ENCODE measurements around the gene MBD3L2B.
"Not testable (repeated sequence)": the region's sequence is repeated elsewhere in the genome, so short reads cannot be mapped to it uniquely, and the experiment has no call there.

The MBD3L2B gene

DNA sequence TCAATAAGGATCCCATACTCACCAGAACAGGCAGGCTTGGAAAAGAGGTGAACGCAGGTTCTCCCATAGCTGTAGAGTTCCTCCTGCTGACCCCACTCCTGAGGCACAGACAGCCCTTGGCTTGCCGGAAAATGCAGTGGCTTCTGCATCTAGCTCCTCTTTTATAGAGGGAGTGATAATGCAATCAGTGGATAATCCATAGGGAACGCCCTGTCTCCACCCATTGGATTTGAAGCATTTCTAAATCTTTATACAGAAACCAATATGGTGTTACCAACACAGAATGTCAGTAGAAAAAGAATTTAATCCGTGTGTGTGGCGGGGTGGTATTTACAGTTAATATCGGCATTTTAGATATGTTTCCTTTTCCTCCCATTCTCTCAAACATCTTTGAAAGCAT, at the start of gene MBD3L2B:
Gene MBD3L2B (minus strand): TSS at position 101 of the 400 bp plus-strand sequence. CDS start 34 bp downstream, at position 67.
- not testable (repeated sequence) for DNase-seq

DNA sequence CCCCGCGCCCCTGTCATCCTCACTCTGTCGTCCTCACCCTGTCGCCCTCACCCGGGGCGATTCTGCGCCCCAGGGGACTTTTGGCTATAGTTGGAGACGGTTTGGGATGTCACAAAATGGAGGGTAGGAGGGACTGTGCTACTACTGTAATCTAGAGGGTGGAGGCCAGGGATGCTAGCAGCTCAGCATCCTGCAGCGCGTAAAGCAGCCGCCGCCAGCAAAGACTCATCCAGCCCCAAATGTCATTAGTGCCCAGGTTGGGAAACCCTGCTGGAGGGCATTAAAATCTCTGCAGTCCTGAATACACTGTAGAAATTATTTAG, 48.6 kb upstream of the MBD3L2B start:
- DNase-seq, result no peak

DNA sequence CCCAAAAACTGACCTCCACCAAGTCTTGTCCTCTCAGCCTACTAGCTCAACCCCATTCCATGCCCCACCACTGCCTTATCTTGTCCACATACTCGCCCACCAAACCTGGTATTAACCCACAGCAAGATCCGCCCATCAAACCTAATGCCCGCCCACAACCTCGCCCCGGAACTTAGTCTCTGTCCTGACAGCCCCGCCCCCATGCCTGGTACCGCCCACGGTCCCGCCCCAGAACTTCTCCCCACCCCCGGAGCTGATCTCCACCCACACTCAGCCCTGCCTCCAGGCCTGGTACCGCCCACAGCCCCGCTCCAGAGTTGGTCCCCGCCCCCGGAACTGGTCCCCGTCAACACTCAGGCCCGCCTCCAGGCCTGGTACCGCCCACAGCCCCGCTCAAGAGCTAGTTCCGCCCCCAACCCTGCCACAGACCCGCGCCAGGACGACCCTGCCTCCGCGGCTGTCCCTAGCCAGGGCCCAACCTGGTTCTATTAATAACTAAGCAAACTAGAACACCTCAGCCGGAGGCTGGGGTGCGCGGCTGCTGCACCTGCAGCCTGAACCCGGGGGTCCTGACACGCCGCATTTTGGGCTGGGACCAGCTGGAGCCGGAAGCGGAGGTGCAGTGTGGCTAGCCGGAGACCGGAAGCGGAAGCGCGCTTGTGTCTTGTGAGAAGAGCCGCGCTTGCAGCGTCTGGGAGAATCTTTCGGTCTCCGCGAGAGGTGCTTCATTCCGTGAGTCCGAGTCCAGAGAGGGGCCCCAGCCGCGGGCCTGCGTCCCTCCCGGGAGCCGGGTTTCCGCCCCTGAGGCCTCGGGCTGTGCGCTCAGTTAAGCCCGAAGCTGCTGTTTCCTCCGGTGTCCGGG, 48.0 kb upstream of the MBD3L2B start, which contains the start of gene ZNF557:
Gene ZNF557 (plus strand): TSS at position 662 of the 862 bp plus-strand sequence. CDS start 5,372 bp downstream, outside the sequence.
- DNase-seq, result peak; percentile 99

DNA sequence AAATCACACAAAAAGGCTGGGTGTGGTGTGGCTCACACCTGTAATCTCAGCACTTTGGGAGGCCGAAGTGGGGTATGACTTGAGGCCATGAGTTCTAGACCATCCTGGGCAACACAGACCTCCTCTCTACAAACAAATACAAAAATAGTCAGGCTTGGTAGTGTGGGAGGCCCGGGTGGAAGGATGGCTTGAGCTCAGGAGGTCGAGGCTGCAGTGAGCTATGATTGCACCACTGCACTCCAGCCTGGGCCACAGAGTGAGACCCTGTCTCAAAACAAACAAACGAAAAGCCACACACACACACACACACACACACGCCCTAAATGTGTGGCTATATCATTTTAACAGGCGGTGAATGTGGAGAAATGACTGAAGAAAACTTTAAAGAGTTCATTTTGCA, 47.4 kb upstream of the MBD3L2B start:
- DNase-seq, result no peak

DNA sequence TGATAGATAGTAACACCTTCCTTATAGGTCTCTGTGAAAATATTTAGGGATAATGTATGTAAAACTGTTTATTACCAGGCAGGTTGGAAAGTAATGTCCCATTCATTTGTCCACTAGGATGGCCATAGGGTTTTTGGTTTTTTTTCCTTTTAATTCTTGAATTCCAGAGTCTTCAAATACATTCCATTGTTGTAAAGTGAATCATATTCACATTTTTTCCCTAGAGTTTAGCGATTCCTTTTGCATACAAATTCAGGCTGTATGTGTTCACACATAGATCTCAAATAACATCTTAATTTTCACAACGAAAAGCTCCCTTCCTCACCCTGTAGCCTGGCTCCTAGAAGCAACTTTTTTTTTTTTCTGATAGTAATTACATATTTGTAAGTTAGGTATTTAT, 46.5 kb upstream of the MBD3L2B start:
- DNase-seq, result no peak

DNA sequence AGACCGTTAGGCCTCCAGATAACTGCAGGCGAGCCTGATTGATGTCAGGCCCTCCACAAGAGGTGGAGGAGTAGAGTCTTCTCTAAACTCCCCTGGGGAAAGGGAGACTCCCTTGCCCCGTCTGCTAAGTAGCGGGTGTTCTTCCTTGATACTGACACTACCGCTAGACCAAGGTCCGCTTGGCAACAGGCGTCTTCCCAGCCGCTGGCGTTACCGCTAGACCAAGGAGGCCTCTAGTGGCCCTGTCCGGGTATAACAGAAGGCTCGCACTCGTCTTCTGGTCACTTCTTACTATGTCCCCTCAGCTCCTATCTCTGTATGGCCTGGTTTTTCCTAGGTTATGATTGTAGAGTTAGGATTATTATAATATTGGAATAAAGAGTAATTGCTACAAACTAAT, 45.9 kb upstream of the MBD3L2B start:
- not testable (repeated sequence) for DNase-seq

DNA sequence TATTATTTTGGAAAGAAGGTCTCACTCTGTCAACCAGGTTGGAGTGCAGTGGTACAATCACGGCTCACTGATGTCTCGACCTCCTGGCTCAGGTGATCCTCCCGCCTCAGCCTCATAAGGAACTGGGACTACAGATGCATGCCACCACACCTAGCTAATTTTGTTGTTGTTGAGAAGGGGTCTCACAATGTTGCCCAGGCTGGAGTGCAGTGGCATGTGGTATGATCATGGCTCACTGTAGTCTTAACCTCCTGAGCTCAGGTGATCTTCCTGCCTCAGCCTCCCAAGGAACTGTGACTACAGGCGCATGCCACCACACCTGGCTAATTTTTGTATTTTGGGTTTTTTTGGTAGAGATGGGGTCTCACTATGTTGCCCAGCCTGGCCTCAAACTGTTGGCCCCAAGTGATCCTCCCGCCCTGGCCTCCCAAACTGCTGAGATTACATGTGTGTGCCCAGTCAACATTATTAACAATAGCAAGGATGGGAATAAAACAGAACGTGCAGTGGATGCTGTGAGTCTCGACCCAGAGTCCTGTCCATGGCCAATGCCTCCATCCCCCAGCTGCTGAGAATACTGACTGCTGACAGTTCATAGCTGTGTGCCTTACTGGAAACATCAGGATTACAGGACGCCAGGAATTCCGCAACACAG, 42.7 kb upstream of the MBD3L2B start:
- no peak for DNase-seq

DNA sequence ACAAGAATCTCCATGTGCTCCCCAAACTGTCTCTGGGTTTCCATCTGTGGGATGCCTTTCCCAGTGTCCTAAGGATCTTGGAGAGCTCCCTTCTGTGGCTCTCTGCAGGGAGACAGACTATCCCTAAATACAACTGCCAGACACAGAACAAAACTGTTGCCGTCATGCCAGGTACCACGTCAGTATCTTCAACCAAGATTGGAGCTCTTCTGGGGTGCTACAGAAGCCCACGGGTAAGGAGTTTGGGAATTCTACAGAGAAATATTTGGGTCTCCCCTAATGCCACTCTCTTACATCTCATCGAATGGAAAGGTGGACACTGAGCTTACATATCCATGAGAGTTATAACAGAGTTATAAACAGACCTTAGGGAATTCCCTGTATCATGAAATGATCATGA, 42.1 kb upstream of the MBD3L2B start:
- DNase-seq, result no peak

DNA sequence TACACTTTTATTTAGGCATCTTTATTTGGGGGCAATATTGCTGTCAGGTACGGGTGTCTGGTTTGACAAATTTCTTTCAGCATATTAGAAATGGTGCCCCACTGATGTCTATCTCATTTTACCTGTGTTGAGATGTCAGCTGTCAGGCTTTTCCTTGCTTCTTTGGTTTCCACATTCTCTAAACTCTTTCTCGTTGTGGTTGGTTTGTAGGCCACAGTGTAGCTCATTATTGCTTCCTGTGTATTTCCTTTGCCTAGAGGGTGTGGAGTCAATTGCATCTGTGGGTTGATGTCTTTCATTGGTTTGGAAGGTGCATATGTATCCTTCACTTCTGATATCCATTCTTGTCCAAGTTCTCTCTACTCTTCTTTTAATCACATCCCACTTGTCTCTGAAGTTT, 38.7 kb upstream of the MBD3L2B start:
- not testable (repeated sequence) for DNase-seq

DNA sequence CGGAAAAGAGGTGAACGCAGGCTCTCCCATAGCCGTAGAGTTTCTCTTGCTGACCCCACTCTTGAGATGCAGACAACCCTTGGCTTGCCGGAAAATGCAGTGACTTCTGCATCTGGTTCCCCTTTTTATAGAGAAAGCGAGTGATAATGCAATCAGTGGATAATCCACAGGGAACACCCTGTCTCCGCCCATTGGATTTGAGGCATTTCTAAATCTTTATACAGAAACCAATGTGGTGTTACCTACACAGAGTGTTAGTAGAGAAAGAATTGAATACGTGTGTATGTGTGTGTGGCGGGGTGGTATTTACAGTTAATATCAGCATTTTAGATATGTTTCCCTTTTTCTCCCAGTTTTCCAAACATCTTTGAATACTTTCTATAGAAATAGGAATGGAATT, 37.3 kb upstream of the MBD3L2B start, which contains the start of gene MBD3L3:
Gene MBD3L3 (minus strand): TSS at position 101 of the 400 bp plus-strand sequence. CDS start 71 bp downstream, at position 30.
- DNase-seq, result not testable (repeated sequence)

DNA sequence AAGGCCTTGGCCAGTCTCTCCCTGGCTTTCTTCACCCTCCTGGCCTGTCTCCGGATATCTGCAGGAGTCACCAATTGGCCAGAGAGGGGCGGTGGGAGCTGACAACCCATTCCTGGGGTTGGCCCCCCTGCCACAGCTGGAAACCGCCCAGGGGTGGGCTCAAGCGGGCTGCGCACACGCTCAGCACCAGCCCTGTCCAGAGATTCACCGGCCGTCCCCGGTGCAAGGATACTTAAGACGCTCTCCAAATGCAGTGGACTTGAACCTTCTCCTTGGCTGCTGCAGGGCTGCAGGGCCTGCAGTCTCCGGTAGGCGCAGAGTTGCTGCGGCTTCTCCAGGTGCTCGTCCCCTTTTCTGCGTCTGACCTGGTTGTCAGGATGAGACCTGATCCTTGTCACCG, 35.1 kb upstream of the MBD3L2B start:
- not testable (repeated sequence) for DNase-seq

DNA sequence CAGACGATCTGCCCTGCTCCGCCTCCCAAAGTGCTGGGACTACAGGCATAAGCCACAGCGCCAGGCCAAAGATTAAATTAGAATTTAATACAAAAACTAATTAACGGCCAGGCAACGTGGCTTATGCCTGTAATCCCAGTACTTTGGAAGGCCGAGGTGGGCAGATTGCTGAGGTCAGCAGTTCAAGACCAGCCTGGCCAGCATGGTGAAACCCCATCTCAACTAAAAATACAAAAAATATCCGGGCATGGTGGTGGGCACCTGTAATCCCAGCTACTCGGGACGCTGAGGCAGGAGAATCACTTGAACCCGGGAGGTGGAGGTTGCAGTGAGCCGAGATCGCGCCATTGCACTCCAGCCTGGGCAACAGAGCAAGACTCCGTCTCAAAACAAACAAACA, 34.4 kb upstream of the MBD3L2B start:
- not testable (repeated sequence) for DNase-seq

DNA sequence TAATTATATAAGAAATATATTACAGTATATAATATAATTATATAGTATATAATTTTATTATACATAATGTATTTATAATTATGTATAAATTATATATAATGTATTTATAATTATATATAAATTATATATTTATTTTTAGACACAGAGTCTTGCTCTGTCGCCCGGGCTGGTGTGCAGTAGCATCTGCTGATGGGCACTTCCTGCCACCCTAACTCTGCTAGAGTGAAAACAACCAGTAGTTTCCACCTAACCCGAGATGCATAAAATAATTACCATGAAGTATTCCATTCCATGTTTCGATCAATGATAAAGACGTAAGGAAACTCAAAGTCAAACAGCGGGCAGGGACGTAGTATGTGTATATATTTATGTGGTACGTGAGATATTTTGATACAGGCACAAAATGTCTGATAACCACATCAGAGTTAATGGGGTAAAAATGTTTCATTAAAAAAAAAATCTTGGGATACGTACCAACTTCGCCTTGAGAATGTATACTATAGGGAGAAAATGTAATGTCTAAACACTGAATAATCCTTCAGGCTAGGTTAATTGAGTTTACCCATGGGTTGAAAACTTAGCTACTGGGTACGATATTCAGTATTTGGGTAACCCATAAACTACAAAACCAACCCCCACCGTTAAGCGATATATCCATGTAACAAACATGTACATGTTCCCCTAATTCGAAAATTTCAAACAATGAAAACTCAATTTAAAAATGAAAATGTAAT, 33.6 kb upstream of the MBD3L2B start:
- DNase-seq, result not testable (repeated sequence)

DNA sequence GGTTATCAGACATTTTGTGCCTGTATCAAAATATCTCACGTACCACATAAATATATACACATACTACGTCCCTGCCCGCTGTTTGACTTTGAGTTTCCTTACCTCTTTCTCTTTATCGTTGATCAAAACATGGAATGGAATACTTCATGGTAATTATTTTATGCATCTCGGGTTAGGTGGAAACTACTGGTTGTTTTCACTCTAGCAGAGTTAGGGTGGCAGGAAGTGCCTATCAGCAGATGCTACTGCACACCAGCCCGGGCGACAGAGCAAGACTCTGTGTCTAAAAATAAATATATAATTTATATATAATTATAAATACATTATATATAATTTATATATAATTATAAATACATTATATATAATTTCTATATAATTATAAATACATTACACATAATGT, 31.7 kb upstream of the MBD3L2B start:
- DNase-seq, result not testable (repeated sequence)

DNA sequence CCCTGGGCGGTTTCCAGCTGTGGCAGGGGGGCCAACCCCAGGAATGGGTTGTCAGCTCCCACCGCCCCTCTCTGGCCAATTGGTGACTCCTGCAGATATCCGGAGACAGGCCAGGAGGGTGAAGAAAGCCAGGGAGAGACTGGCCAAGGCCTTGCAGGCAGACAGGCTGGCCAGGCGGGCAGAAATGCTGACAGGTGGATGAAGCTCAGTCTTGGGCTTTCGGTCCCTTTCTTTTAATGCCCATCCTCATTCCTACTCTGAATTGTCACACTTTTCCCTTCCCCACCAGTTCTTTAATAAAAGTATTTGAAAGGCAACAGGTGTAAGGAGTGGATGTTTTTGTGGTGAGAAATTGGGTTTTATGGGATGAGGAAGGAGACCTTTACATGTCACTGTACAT, 30.2 kb upstream of the MBD3L2B start:
- DNase-seq, result not testable (repeated sequence)

DNA sequence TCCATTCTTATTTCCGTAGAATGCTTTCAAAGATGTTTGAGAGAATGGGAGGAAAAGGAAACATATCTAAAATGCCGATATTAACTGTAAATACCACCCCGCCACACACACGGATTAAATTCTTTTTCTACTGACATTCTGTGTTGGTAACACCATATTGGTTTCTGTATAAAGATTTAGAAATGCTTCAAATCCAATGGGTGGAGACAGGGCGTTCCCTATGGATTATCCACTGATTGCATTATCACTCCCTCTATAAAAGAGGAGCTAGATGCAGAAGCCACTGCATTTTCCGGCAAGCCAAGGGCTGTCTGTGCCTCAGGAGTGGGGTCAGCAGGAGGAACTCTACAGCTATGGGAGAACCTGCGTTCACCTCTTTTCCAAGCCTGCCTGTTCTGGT, 27.8 kb upstream of the MBD3L2B start, which contains the start of gene MBD3L2:
Gene MBD3L2 (plus strand): TSS at position 301 of the 400 bp plus-strand sequence. CDS start 53 bp downstream, at position 354.
- not testable (repeated sequence) for DNase-seq

DNA sequence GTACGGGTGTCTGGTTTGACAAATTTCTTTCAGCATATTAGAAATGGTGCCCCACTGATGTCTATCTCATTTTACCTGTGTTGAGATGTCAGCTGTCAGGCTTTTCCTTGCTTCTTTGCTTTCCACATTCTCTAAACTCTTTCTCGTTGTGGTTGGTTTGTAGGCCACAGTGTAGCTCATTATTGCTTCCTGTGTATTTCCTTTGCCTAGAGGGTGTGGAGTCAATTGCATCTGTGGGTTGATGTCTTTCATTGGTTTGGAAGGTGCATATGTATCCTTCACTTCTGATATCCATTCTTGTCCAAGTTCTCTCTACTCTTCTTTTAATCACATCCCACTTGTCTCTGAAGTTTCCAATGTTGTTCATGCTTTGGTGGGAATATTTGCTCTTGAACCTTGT, 20.3 kb upstream of the MBD3L2B start:
- DNase-seq, result not testable (repeated sequence)

DNA sequence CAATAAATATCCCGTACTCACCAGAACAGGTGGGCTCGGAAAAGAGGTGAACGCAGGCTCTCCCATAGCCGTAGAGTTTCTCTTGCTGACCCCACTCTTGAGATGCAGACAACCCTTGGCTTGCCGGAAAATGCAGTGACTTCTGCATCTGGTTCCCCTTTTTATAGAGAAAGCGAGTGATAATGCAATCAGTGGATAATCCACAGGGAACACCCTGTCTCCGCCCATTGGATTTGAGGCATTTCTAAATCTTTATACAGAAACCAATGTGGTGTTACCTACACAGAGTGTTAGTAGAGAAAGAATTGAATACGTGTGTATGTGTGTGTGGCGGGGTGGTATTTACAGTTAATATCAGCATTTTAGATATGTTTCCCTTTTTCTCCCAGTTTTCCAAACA, 18.8 kb upstream of the MBD3L2B start, which contains the start of gene MBD3L4:
Gene MBD3L4 (minus strand): TSS at position 101 of the 400 bp plus-strand sequence. CDS start 35 bp downstream, at position 66.
- DNase-seq, result not testable (repeated sequence)

DNA sequence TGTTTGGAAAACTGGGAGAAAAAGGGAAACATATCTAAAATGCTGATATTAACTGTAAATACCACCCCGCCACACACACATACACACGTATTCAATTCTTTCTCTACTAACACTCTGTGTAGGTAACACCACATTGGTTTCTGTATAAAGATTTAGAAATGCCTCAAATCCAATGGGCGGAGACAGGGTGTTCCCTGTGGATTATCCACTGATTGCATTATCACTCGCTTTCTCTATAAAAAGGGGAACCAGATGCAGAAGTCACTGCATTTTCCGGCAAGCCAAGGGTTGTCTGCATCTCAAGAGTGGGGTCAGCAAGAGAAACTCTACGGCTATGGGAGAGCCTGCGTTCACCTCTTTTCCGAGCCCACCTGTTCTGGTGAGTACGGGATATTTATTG, 9.0 kb upstream of the MBD3L2B start, which contains the start of gene MBD3L5:
Gene MBD3L5 (plus strand): TSS at position 301 of the 400 bp plus-strand sequence. CDS start 34 bp downstream, at position 335.
- not testable (repeated sequence) for DNase-seq

DNA sequence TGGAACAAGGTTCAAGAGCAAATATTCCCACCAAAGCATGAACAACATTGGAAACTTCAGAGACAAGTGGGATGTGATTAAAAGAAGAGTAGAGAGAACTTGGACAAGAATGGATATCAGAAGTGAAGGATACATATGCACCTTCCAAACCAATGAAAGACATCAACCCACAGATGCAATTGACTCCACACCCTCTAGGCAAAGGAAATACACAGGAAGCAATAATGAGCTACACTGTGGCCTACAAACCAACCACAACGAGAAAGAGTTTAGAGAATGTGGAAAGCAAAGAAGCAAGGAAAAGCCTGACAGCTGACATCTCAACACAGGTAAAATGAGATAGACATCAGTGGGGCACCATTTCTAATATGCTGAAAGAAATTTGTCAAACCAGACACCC, 7.6 kb upstream of the MBD3L2B start:
- not testable (repeated sequence) for DNase-seq

DNA sequence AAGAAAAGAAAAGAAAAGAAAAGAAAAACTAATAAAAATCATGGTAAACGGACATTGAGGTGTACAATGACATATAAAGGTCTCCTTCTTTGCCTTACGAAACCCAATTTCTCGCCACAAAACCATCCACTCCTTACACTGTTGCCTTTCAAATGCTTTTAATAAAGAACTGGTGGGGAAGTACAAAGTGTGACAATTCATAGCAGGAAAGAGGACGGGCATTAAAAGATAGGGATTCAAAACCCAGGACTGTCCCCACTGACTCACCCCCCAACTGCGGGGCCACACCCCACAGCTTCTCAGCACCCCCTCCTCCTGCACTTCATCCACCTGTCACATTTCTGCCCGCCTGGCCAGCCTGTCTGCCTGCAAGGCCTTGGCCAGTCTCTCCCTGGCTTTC, 2.4 kb downstream of the MBD3L2B start:
- DNase-seq, result no peak

DNA sequence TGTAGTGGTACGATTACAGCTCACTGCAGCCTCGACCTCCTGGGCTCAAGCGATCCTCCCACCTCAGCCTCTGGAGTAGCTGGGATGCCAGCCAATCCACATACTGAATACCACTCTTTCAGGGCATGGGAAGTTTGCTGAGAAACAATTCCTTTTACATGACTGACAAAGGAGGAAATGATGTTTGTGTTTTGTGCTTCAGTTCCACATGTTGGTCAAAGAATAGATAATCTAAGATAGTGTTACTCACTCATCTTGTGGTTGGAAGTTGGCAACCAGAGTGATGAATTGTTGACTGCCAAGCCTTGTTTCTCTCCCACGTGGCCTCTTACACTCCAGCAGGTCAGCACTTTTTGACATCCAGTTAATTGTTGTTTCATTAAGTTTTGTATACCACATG, 7.6 kb downstream of the MBD3L2B start:
- no peak for DNase-seq
